Endothelial cell of umbilical vein (primary cell): ENCODE data around the gene MEAK7. TPM values are rescaled to one million over a fixed set of nuclear protein-coding genes. Genes with fewer than 3 reads are reported as not detected.

Source experiments
- BruUV-seq: library from RNA; stranded (reverse); fragments of 400-500 nt; replicated peaks from 2 replicates; lab custom pipeline; 2021; lab: Mats Ljungman, UMichigan
- CTCF ChIA-PET: fragments of 300-600, 350-600 bp; sonication (Branson Sonifier 250); formaldehyde crosslinking; loops from one replicate; lab custom pipeline; 2021; ENCODE audit warnings: antibody characterized with exemption, inconsistent platforms; lab: Charles Lee
- POLR2A ChIA-PET: fragments of 300-600, 350-600 bp; sonication (Branson Sonifier 250); formaldehyde crosslinking; loops from one replicate; lab custom pipeline; 2021; ENCODE audit warnings: antibody characterized with exemption, inconsistent platforms; lab: Charles Lee
- DNase-seq: peaks from one replicate; pipeline ENCODE4 v3.0.0-alpha.2; 2011; ENCODE audit warnings: low read depth, low spot score
- FAIRE-seq: peaks from 2 replicates; lab custom pipeline; 2011; peaks lifted over from hg19 to GRCh38; lab: Jason Lieb, UNC
- H2AFZ ChIP-seq: 2 replicates; pipeline ENCODE4 v1.6.0; 2012; ENCODE audit warnings: low read depth, low read length, control low read depth, inconsistent platforms
- H3K27ac ChIP-seq: 2 replicates; pipeline ENCODE4 v1.5.1; 2011; ENCODE audit warnings: low read depth, mild to moderate bottlenecking, control low read depth, low read length, moderate library complexity; ENCODE audit not compliant: insufficient read depth
- H3K27me3 ChIP-seq, 2 experiments: 2 replicates each; pipeline versions ENCODE4 v1.6.0 to v1.6.1; 2011; ENCODE audit warnings: low read length in 2 of 2, mixed read lengths in 1 of 2; ENCODE audit not compliant: control insufficient read depth in 2 of 2, insufficient read depth in 2 of 2
- H3K36me3 ChIP-seq, 2 experiments: 2 replicates in 1 of 2; 3 replicates in 1 of 2; pipeline ENCODE4 v1.5.1; 2011; ENCODE audit warnings: low read length in 2 of 2, mild to moderate bottlenecking in 1 of 2, moderate library complexity in 1 of 2; ENCODE audit not compliant: control insufficient read depth in 2 of 2, insufficient read depth in 2 of 2; ENCODE audit errors: extremely low read depth in 1 of 2
- H3K4me1 ChIP-seq: 3 replicates; pipeline ENCODE4 v1.5.1; 2011; ENCODE audit warnings: mild to moderate bottlenecking, low read length; ENCODE audit not compliant: control insufficient read depth, insufficient read depth; ENCODE audit errors: extremely low read depth
- H3K4me2 ChIP-seq: 2 replicates; pipeline ENCODE4 v1.6.1; 2011; ENCODE audit warnings: low read length, control low read depth, mixed read lengths; ENCODE audit not compliant: insufficient read depth
- H3K4me3 ChIP-seq, 3 experiments: fragments of 200-600 bp in 1 of 3; sonication (generic), shearing (Covaris generic) in 1 of 3; replicated peaks in 1 of 3; 2 replicates each; pipeline ENCODE4 v1.5.1; 2011 to 2016; ENCODE audit warnings: control low read depth in 3 of 3, low read length in 3 of 3, mild to moderate bottlenecking in 2 of 3, inconsistent platforms in 1 of 3, low read depth in 1 of 3, moderate library complexity in 1 of 3; ENCODE audit not compliant: insufficient read depth in 1 of 3
- H3K79me2 ChIP-seq: 2 replicates; pipeline ENCODE4 v1.6.0; 2012; ENCODE audit warnings: low read length, inconsistent platforms; ENCODE audit not compliant: control insufficient read depth, insufficient read depth
- H3K9ac ChIP-seq: replicated peaks from 2 replicates; pipeline ENCODE3; 2011; ENCODE audit warnings: low read length, control low read depth; ENCODE audit not compliant: insufficient read depth; ENCODE audit errors: extremely low read depth
- H3K9me1 ChIP-seq: replicated peaks from 3 replicates; pipeline ENCODE4 v1.6.0; 2011; ENCODE audit warnings: mild to moderate bottlenecking, low read length; ENCODE audit not compliant: control insufficient read depth, insufficient read depth; ENCODE audit errors: extremely low read depth
- H3K9me3 ChIP-seq: replicated peaks from 2 replicates; pipeline ENCODE4 v1.5.1; 2012; ENCODE audit warnings: low read length, inconsistent platforms; ENCODE audit not compliant: control insufficient read depth, insufficient read depth
- H4K20me1 ChIP-seq: replicated peaks from 2 replicates; pipeline ENCODE3; 2011; ENCODE audit warnings: mild to moderate bottlenecking, low read length; ENCODE audit not compliant: control insufficient read depth, insufficient read depth; ENCODE audit errors: extremely low read depth
- EZH2 ChIP-seq: IDR thresholded peaks from 2 replicates; pipeline ENCODE4 v1.6.1; 2012; ENCODE audit warnings: borderline replicate concordance, low read depth, mild to moderate bottlenecking, moderate library complexity, low read length, inconsistent platforms; ENCODE audit not compliant: severe bottlenecking
- FOS ChIP-seq: IDR thresholded peaks from 2 replicates; pipeline ENCODE4 v1.6.1; 2011; ENCODE audit warnings: mild to moderate bottlenecking, low read length, moderate library complexity, borderline replicate concordance; ENCODE audit not compliant: insufficient read depth
- GATA2 ChIP-seq: IDR thresholded peaks from 2 replicates; pipeline ENCODE4 v1.7.0; 2011; ENCODE audit warnings: low read depth, mild to moderate bottlenecking, moderate library complexity, mixed read lengths, low read length; ENCODE audit not compliant: insufficient read length, insufficient read depth
- JUN ChIP-seq: IDR thresholded peaks from 2 replicates; pipeline ENCODE4 v1.6.1; 2011; ENCODE audit warnings: borderline replicate concordance, low read depth; ENCODE audit not compliant: insufficient read length, insufficient read depth
- MYC ChIP-seq: IDR thresholded peaks from one replicate; pipeline ENCODE4 v1.6.1; 2011; ENCODE audit warnings: mild to moderate bottlenecking, low read depth, low read length
- POLR2A ChIP-seq: IDR thresholded peaks from 2 replicates; pipeline ENCODE4 v1.6.1; 2012; ENCODE audit warnings: low read depth, mild to moderate bottlenecking, control low read depth, low read length
- POLR2AphosphoS5 ChIP-seq: IDR thresholded peaks from 2 replicates; pipeline ENCODE4 v1.6.1; 2012; ENCODE audit warnings: low read depth, mild to moderate bottlenecking, control low read depth, low read length, moderate library complexity; ENCODE audit not compliant: insufficient read depth
- dilution Hi-C: fragments of 300-500 bp; cut with MboI; formaldehyde crosslinking; loops from one replicate; pipeline ENCODE4 v1.15.0; 2019; ENCODE audit warnings: low sequenced_read_pairs; ENCODE audit not compliant: extremely low pct_ligation_motif_present
- intact Hi-C: fragments of 100-400 bp; cut with micrococcal nuclease; formaldehyde crosslinking; loops from one replicate; pipeline ENCODE4 v1.10.0; 2022
- polyA plus RNA-seq, 4 experiments: library from polyadenylated mRNA; depleted of rRNA in 3 of 4; stranded (reverse) in 3 of 4; unstranded in 1 of 4; fragments of >200 nt; gene quantifications; 2 replicates each; pipeline versions ENCODE4 v1.2.1 to v1.2.3, GENCODE V29; 2011 to 2012; ENCODE audit warnings: missing spikeins in 1 of 4
- total RNA-seq: library from RNA; stranded (reverse); gene quantifications from 2 replicates; pipeline ENCODE4 v1.2.3, GENCODE V29; 2021
- TF ChIP-seq, protein P1 (sequence below): IDR thresholded peaks from 2 replicates; pipeline ENCODE4 v1.6.1; 2011; ENCODE audit not compliant: insufficient read depth, insufficient read length
- TF ChIP-seq, protein P2 (sequence below), 2 donors: IDR thresholded peaks; 1 replicate in 1 of 2; 2 replicates in 1 of 2; pipeline ENCODE4 v1.5.1; 2011; ENCODE audit warnings: low read length in 2 of 2, mild to moderate bottlenecking in 2 of 2, moderate library complexity in 2 of 2, control low read depth in 1 of 2, inconsistent platforms in 1 of 2, low read depth in 1 of 2; ENCODE audit not compliant: insufficient read depth in 1 of 2; ENCODE audit errors: extremely low read depth in 1 of 2

Gene MEAK7
- total and polyA plus RNA-seq, 2 donors (not counting 3 experiments of a cell fraction or from before 2014, with no cell fraction given), result 16.2 to 22.7 TPM

DNA sequence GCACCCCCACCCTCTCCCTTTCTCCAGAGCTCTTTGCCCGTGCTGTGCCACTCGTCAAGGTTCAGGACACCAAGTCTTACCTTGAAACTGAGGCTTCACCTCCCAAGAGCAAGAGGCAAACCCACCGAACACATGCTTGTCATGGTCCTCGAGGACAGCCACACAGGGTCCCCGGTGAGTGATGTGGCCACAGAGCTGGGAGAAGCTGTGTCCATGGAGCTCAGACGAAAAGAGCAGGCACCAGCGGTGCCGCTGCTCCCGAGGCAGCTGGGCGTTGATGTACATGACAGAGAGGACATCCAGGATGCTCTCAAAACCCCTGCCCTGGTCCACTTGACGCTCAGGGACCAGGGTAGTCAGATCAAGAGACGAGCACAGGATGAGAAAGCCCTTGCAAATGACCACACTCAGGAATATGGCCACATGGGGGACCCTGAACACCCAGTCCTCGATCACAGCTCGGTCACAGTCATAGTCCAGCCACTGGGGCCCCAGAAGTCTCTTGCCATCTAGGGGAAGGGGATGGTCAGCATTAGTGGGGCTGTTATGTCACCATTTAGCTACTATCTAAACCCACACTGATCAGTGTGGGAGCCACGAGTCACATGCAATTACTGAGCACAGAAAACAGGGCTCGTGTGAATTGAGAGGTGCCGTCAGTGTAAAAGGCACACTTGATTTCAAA lies 17.8 kb downstream of the MEAK7 start:
- dilution Hi-C loops, result no loop called here
- Histone ChIP-seq H3K9ac (no peak overlapping the region), H4K20me1 (no peaks in the 10 kb centered on the region), H3K4me2 (no peak overlapping the region), H3K4me1 (no peaks in the 10 kb centered on the region), H3K79me2 (no peaks in the 10 kb centered on the region), H3K27me3 (no peaks in the 10 kb centered on the region), H3K4me3 (no peak overlapping the region), H3K27ac (no peak overlapping the region), H2AFZ (no peak overlapping the region), H3K9me1 (no peaks in the 10 kb centered on the region), H3K9me3 (no peaks in the 10 kb centered on the region), H3K36me3 (peaks cover 0 to 22% of the 10 kb centered on the region in 2 experiments)
- ChIA-PET CTCF (interaction anchor here (0.6 to 3.4 kb wide), 6 partner anchors 12 to 530 kb away, joined by 3 to 16 read pairs (median 3); no protein-coding TSS in a partner anchor), POLR2A (no interaction called here)
- FAIRE-seq (no peak), DNase-seq (no peak)
- no TSS peak for BruUV-seq
- intact Hi-C loops, result loop anchor here (10.0 kb wide), 1 partner anchor 422 kb away; no protein-coding TSS in a partner anchor
- TF ChIP-seq POLR2AphosphoS5, result no peak
- no peak for TF ChIP-seq POLR2A
- TF ChIP-seq GATA2, result no peak
- no peak for TF ChIP-seq MYC
- TF ChIP-seq FOS, result no peak
- TF ChIP-seq, protein P1, sequence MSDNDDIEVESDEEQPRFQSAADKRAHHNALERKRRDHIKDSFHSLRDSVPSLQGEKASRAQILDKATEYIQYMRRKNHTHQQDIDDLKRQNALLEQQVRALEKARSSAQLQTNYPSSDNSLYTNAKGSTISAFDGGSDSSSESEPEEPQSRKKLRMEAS, result no peak
- TF ChIP-seq EZH2, result no peak
- TF ChIP-seq, protein P2, sequence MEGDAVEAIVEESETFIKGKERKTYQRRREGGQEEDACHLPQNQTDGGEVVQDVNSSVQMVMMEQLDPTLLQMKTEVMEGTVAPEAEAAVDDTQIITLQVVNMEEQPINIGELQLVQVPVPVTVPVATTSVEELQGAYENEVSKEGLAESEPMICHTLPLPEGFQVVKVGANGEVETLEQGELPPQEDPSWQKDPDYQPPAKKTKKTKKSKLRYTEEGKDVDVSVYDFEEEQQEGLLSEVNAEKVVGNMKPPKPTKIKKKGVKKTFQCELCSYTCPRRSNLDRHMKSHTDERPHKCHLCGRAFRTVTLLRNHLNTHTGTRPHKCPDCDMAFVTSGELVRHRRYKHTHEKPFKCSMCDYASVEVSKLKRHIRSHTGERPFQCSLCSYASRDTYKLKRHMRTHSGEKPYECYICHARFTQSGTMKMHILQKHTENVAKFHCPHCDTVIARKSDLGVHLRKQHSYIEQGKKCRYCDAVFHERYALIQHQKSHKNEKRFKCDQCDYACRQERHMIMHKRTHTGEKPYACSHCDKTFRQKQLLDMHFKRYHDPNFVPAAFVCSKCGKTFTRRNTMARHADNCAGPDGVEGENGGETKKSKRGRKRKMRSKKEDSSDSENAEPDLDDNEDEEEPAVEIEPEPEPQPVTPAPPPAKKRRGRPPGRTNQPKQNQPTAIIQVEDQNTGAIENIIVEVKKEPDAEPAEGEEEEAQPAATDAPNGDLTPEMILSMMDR (IDR thresholded peaks at IDR 0.05; ENCODE audit: extremely low read depth in 1 of 2, insufficient read depth in 1 of 2, low read depth in 1 of 2, low read length in 2 of 2), result no peak
- no peak for TF ChIP-seq JUN
